Upper lobe of left lung (tissue), 4 donors: ENCODE results near the gene PNPO.

Experiments
- POLR2A ChIP-seq, 4 donors: fragments of 450-650 bp; IDR thresholded peaks; one replicate each; pipeline ENCODE4 v1.5.1; 2016 to 2017; ENCODE audit warnings: antibody characterized with exemption in 4 of 4, mild to moderate bottlenecking in 2 of 4
- POLR2AphosphoS5 ChIP-seq, 2 donors: sonication (generic); formaldehyde crosslinking; IDR thresholded peaks; one replicate each; pipeline ENCODE4 v1.5.1; 2017; ENCODE audit warnings: antibody characterized with exemption in 2 of 2
- TF ChIP-seq, protein P1 (sequence below), 6 experiments: fragments of 450-650 bp in 4 of 6; fragments of 200-600 bp in 2 of 6; sonication (generic) in 2 of 6; IDR thresholded peaks; one replicate each; pipeline ENCODE4 v1.5.1; 2016 to 2019; ENCODE audit warnings: antibody characterized with exemption in 6 of 6

- TF ChIP-seq, protein P1, sequence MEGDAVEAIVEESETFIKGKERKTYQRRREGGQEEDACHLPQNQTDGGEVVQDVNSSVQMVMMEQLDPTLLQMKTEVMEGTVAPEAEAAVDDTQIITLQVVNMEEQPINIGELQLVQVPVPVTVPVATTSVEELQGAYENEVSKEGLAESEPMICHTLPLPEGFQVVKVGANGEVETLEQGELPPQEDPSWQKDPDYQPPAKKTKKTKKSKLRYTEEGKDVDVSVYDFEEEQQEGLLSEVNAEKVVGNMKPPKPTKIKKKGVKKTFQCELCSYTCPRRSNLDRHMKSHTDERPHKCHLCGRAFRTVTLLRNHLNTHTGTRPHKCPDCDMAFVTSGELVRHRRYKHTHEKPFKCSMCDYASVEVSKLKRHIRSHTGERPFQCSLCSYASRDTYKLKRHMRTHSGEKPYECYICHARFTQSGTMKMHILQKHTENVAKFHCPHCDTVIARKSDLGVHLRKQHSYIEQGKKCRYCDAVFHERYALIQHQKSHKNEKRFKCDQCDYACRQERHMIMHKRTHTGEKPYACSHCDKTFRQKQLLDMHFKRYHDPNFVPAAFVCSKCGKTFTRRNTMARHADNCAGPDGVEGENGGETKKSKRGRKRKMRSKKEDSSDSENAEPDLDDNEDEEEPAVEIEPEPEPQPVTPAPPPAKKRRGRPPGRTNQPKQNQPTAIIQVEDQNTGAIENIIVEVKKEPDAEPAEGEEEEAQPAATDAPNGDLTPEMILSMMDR (IDR thresholded peaks at IDR 0.05), result no peak
- TF ChIP-seq POLR2A (IDR thresholded peaks at IDR 0.05), result no peak
- no peak for TF ChIP-seq POLR2AphosphoS5 (IDR thresholded peaks at IDR 0.05)
Measured at GRCh38 chr17:47998044-47998443, 56.7 kb downstream of the PNPO start.
